GM11168 (cell line): ENCODE data around the gene LRRFIP1.
"Not testable (repeated sequence)": the region's sequence is repeated elsewhere in the genome, so short reads cannot be mapped to it uniquely, and the experiment has no call there.

Experiments
- in situ Hi-C: fragments of 300-500 bp; cut with MboI; formaldehyde crosslinking; loops from one replicate; pipeline ENCODE4 v1.12.0; 2022; ENCODE audit warnings: low sequenced_read_pairs; ENCODE audit not compliant: unreplicated experiment

LRRFIP1 gene

DNA sequence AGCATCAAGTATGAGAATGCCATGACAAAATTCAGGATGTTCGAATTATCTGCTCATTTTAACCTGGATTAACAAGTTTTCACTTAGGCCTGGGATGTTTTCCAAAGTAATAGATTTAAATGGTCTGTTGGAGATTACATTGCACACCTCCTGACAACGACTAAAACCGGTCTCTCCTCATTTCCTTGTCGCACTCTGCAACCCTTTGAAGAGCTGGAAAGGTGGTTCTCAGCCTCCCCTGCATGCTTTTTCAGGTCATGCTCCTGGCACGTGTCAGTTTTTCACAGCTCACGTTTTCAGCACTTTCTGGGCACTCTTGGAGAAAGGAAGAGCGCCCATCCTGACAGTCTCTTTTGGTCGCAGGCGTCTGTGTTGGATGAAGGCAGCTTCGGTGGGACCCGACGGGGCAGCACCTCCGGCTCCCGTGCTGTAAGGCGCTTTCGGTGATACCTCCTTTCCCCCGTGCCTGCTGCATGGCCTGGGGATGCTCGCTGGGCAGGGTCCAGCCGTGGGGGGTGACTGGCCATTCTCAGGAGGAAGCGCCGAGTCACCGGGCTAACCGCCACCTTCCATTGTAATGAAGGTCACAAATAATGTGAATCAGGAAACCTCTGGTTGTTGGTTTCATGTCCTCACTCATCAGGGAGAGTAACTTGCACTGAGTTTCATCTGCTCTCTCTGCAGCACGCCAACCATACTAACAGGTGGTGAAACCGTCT is 107.7 kb downstream of the LRRFIP1 start:
- in situ Hi-C loops = no loop called here

DNA sequence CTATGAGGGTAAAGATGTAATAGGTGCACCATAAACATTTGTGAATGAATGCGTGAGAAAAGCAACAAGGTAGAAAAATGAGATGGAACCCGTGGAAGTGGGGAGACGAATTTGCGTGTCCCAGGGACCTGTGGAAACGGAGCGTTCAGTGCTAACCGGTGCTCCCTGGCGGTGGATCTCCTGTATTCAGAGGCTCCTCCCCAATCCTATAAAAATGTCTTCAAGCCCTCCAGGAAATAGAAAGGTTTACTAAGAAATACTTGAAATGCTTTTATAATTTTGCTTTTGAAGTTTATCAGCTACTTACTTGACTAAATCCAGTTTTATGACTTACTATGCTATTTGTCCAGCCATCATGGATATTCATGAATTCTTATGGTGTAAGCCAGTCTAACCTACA is 108.4 kb downstream of the LRRFIP1 start:
- in situ Hi-C loops = no loop called here

DNA sequence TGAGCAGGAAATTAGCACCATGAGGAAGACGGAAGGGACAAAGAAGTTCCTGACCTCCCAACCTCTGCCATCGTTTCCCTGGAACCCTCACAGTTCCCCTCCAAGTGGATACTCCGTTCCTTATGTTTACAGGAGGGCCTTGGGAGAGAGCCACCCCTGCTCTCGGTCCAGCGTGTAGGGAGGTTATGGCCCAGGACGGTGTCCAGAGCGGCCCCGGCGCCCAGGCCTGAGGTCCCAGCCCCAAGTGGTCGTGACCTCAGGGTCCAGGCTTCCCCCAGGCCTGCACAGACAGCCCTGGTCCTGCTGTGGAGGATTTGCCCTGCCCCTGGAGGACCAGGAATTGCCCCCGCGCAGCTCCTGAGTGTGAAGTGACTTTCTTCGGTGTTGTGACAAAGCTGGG is 109.4 kb downstream of the LRRFIP1 start:
- in situ Hi-C loops = no loop called here

DNA sequence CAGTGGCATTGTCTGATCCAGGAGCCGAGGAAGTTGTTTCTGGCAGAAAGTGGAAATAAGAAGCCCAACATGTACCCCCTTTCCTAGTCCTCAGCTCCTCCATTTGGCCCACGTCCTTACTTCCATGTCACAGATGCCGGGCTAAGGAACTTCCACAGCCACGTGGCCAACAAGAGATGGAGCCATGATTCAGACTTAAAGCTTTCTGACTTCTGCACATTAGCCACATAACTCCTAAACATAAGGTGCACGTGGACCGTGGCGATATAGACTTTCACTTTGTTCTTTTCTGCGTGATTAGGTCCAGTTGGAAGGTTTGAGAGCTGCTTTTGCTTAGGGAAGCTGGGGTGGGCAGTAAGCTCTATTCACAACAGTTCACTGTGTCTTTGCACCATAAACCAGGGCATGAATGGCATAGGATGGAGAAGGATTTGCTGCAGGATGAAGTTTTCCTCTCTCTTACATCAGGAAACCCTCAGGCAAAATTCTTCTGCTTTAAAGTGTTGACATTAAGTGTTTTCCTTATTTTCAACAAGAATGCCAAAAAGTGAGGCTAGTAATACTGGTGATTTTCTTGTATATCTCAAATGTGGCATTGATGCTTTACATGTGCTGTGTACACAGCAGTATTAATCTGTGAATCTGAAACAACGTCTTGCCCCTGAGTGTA is 109.9 kb downstream of the LRRFIP1 start:
- in situ Hi-C loops = no loop called here

DNA sequence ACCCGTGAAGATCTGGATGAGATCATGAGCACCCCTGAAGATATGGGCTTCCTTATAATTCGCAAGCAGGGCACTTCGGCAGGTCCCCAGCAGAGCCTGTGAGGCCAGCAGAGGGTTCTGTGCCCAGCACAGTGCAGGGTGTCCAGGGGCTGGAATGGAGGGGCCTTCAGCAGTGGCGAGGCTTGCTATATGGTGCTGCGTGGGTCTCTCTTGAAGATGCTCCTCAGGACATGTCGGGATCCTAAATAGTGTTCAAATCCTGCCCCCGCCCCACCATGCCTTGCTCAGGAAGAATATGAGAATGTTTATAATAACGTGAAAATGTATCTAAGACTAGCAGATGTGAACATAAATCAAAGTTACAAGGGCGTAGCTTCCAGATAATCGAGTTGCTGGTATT is 110.9 kb downstream of the LRRFIP1 start:
- in situ Hi-C loops = no loop called here

DNA sequence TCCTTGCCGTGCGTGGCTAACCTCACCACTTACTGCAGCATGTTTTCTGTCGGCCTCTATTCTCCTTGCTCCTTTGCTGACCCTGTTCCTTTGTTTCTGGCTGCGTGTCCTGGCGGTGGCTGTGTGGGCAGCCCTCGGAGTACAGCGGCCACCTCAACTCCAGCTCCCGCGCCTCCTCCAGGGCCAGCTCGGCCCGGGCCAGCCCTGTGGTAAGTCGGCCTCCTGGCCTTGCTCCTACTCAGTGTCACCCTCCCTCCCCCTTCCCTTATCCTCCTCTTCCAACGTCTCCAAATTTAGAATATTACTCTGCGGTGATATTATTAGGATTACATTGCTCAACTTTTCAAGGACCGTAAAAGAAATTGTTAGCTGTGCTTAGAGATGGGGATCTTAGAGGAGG is 111.7 kb downstream of the LRRFIP1 start:
- in situ Hi-C loops = no loop called here

DNA sequence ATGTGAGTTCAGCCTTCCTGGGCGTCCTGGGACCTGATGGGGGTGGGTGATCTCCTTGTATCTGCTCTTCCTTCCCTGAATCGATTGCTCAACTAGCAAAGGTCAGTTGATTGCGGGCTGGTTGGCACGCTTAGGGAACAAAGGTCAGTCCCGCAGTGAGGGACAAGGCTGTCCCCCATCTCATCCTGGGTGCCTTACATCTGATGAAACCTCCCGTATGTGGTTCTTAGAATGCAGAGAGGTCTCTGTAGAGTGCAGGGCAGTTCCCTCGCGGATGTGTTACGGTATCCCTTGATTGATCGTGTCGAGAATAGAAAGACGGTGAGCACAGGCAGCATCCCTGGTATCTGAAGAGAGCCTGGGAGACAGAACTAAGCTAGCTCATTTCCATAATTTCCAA is 114.8 kb downstream of the LRRFIP1 start:
- in situ Hi-C loops = loop anchor here (10.0 kb wide), 1 partner anchor 67 kb away; no protein-coding TSS in a partner anchor

DNA sequence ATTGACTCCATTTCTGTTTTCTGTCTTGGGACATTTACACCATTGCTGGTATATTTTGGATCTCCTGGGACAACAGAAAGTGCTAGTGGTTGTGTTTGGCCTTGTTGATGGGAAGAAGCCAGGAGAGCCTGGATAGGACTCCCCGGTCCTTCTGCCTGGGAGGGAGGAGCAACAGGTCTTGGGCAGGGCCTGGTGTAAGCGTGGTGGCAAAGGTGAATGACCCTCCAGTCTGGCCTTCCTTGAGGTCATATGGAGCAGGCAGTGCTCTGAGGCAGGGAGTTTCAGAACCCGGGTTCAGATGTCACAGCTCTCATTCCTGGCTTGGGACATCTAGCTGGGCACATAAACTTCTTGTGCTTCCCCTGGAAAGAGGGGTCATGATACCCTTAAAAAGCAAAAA is 115.2 kb downstream of the LRRFIP1 start:
- in situ Hi-C loops = loop anchor here (10.0 kb wide), 1 partner anchor 68 kb away; no protein-coding TSS in a partner anchor

DNA sequence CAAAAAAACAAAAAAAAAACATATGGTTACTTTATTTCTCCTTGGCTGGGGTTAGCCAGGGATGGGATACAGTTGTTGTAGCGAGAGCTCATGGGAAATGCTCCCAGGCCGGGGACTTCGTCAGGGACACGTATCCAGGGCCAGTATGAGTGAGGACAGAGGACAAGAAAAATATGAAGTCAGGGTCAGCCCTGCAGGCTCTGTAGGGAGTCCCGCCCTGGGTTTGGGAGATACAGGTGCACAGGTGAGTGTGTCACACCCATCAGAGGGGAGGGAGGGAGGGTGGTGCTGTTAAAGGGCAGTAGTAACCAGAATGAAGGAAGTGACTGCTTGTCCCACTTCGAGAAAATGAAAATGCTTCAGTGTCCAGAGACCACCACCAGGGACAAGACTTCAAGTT is 115.6 kb downstream of the LRRFIP1 start:
- in situ Hi-C loops = loop anchor here (10.0 kb wide), 1 partner anchor 68 kb away; no protein-coding TSS in a partner anchor

DNA sequence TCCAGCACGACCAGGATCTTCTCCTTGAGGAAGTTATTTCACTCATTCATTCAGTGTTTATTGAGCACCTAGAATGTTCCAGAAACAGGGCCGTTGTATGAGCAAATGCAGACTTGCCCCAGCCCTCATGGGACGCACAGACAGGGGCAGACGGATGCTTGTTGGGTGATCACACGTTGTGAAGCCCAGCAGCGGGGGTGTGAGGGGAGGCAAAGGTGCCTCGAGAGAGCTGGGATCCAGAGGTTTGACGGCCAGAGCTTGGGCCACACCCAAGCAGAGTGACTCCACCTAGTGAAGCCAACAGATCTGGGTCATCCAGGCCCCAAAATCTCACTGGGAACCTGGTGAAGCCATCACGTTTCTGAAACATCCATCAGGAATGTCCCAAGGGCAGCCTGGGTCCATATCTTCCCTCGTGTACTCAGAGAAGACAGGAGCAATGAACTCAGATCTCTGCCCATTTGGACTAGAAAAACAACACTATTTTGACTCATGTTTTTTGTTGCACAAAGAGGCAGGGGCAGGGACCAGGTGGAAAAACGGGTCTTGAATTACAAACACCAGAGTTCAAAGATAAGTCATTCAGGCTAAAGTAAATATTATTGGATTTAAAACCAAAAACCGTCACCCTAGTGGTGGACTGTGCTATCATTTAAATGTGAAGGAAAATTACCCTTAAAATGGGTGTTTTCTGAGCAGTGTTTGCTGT is 116.3 kb downstream of the LRRFIP1 start:
- in situ Hi-C loops = loop anchor here (10.0 kb wide), 1 partner anchor 69 kb away; no protein-coding TSS in a partner anchor

DNA sequence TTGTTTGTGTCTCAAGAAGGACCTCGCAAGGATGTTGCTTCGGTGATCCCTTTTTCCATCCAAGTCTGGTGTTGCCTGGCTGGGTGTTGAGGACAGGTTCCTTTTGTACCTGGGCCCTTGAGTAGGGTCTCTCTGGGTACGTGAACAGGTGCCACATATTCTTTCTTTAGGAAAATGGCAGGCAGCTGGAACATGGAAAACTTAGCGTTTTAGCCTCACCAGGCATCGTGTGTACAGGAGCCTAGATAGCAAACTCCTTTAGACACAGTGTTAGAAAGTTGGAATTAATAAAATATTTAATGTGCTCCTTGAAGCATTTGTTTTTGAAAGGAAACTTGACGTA is 116.9 kb downstream of the LRRFIP1 start:
- in situ Hi-C loops = loop anchor here (10.0 kb wide), 1 partner anchor 69 kb away; no protein-coding TSS in a partner anchor

DNA sequence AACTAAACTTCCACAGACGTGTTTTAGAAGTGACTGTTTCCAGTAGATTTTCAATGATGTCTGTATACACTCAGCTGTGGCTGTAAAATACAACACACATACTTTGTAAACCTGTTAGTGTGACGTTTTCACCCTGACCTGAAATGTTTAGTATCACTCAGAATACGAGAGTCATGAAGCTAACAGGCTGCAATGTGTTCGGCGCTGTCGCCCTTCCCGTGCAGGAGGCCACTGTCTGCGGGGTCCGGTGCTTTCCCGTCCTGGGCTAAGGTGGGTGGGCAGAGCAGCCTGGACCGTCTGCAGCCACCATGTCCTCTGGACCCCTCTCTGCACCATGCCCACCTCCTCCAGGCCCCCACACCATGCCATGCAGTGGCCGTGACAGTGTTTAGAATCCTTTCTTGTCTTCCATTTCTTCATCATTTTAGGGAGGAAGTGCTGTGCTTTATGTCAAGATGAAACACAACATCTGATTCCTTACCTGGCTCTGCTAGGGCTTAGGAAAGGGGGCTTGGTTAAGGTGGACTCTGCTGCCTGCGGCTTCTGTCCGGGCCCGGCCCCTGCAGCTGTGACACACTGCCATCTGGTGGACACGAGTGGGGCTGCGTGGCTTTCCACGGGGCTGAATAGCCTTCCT is 117.3 kb downstream of the LRRFIP1 start:
- in situ Hi-C loops = loop anchor here (10.0 kb wide), 1 partner anchor 70 kb away; no protein-coding TSS in a partner anchor

DNA sequence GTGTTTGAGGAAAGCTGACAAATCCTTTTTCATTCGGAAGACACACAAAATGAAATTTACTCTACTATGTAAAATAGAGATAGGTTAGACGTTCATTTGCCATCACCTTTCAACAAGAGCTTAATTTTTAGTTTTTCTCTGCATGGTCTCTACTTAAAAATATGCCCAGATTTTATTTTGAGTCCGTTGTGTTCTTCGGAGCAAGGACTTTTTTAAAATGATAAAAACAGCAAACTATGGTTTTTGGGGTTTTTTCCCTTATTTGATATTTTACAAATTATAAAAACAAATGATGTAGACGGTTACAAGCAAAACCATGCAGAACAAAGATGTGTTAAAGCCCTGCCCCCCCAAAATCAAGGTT is 117.8 kb downstream of the LRRFIP1 start:
- in situ Hi-C loops = loop anchor here (10.0 kb wide), 1 partner anchor 70 kb away; no protein-coding TSS in a partner anchor

DNA sequence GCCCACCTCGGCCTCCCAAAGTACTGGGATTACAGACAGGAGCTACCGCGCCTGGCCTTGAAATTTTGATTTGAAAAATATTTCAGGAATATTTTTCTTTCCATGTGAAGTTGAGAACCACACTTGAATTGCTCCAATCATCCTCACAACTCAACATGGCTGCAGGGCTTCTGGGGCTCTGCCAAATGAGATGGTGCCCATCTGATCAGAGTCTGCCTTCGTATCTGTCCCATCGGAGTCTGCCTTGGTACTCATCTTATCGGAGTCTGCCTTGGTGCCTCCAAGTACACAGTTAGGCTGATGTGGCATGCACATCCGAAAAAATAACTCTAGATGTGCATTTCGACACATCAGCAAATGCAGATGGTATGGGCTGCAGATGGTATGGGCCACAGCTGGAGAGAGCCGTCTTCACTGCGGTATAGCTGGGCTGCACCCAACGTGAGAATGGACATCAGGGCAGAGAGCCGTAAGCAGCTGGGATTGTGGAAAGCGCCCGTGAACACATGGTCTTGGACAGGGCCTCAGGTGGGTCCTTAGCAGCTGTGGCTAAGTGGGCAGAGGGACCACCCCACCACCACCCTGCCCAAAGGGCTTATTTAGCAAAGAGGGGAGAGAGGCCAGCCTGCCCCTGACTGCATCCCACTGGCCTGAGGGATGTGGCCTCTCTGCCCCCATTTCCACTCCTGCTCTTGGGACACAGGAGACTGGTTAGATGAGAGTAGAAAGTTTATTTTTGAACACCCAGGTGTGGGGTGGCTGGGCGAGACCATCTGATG is 119.1 kb downstream of the LRRFIP1 start:
- in situ Hi-C loops = loop anchor here (10.0 kb wide), 1 partner anchor 72 kb away; no protein-coding TSS in a partner anchor

DNA sequence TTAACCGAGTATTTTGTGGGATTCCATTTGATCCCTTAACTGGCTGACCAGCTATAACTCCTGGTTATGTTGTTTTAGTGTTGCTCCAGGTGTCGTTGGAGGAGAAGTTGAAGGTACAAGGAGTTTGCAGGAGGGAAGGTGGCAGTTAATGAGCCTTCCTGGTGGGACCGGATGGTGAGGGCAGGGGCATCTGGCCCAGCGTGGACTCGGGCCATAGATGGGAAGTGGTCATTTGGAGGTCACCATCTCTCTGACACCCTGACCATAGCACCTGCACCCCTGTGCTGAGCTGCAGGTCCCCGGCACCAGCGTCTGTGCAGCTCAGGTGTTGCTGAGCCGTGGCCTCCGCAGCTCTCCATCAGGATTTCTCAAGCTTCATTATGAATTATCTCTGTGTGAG is 119.8 kb downstream of the LRRFIP1 start:
- in situ Hi-C loops = loop anchor here (10.0 kb wide), 1 partner anchor 72 kb away; no protein-coding TSS in a partner anchor

DNA sequence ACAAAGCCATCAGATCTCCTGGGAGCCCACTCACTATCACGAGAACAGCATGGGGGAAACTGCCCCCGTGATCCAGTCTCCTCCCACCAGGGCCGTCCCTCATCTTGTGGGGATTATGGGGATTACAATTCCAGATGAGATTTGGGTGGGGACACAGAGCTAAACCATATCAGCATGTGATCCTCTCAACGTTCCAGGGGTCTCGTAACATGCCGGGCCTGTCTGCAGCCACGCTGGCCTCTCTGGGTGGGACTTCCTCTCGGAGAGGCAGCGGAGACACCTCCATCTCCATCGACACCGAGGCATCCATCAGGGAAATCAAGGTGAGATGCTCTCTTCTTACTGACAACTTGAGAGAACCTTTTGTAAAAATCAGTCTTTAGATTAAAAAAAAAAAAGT is 121.6 kb downstream of the LRRFIP1 start:
- in situ Hi-C loops = loop anchor here (10.0 kb wide), 1 partner anchor 74 kb away; no protein-coding TSS in a partner anchor

DNA sequence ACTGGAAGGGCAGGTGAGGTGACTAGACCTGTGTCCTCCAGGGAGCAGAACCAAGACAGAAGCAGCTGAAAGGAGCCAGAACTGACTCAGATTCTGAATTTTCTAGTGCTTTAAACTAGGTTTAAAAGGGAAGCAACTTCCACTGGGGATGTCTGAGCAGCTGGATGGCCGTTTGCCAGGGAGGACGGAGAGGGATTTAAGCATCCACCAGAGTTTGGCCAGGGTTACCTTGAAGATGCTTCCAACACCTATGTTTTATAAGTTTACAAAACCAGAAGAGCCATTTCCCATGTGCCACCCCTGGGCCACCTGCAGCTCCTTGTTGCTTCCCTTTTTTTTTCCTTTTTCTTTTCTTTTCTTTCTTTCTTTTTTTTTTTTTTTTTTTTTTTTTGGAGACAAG is 122.6 kb downstream of the LRRFIP1 start:
- in situ Hi-C loops = loop anchor here (10.0 kb wide), 1 partner anchor 75 kb away; no protein-coding TSS in a partner anchor

DNA sequence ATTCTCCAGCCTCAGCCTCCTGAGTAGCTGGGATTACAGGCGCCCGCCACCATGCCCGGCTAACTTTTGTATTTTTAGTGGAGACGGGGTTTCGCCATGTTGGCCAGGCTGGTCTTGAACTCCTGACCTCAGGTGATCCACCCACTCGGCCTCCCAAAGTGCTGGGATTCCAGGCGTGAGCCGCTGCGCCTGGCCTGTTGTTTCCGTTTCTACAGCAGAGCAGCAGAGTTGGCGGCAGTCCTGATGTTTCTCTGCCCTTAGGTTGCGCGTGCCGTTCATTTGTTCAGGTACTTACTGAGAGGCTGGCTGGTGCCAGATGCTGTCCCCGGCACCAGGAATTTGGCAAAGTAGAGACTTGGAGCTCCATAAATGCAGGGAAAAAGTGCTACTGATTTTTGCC is 123.1 kb downstream of the LRRFIP1 start:
- in situ Hi-C loops = not testable (repeated sequence)

DNA sequence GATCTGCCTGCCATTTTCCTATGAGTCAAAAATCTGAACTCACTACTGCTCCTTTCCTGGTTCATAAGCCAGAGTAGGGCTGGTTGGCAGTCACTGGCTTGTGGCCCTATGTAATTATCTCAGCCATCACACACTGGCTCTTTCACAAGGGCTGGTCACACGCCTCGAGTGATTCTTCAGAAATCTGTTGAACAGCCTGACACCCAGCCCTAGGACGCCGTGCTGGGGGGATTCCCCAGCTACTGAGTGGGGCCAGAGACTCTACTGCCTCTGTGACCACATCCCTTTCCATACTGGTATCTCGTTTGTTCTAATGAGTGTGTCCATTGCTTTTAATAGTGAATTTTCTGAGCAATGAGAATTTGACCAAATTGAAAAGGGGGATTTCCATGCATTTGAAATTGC is 125.4 kb downstream of the LRRFIP1 start:
- in situ Hi-C loops = no loop called here

DNA sequence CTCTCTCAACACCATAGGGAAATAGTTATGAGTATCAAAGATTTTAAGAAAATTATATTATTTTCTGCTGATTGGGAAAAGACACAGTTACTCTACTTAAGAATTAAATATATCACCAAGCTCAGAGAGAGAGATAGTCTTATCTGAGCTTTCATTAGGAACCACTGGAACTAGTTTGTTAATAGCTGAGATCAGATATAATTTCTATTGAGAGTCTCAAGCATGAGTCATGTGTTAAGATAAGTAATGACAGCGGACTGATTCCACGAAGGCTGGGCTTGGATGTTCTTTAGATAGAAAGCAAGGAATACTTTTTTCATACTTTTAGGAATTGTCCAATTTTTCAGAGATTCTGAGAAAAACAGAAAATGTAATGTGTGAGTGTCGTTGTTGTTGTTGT is 126.8 kb downstream of the LRRFIP1 start:
- in situ Hi-C loops = no loop called here
